Stimulated activated CD4-positive, alpha-beta T cell treated with anti-CD3 and anti-CD28 coated beads, Interleukin-4, amount 100 ng/mL, for 24 hours (primary cell): ENCODE results near the gene SHC4.
"Not testable (repeated sequence)": the region's sequence is repeated elsewhere in the genome, so short reads cannot be mapped to it uniquely, and the experiment has no call there.

Experiments
- DNase-seq: peaks from one replicate; pipeline ENCODE4 v3.0.0-alpha.2; 2020

SHC4 gene

DNA sequence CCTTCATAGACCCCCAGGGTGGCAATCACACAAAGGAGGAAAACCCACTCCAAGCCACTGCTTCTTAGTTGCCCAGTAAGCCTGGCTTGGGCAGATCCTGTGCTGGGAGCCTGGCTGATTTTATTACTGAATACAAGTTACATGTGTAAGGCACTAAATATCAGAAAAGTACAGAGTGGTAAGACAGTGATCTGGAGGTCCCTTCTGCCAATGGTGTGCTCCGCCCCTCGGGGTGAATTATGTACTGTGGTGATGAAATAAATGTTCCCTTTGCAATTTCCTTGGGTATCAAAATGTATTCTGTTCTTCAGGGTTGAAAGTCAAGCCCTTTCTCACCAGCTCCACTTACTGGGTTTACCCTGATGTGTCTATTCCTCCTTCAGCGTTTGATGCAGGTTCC is 47.0 kb downstream of the SHC4 start:
- DNase-seq, result no peak

GRCh38 chr15:48915861-48916260 is 47.9 kb downstream of the SHC4 start:
- no peak for DNase-seq

- no peak for DNase-seq
Observed at GRCh38 chr15:48914717-48915116, 49.0 kb downstream of the SHC4 start.

GRCh38 chr15:48913141-48913540 is 50.6 kb downstream of the SHC4 start:
- DNase-seq, result no peak

DNA sequence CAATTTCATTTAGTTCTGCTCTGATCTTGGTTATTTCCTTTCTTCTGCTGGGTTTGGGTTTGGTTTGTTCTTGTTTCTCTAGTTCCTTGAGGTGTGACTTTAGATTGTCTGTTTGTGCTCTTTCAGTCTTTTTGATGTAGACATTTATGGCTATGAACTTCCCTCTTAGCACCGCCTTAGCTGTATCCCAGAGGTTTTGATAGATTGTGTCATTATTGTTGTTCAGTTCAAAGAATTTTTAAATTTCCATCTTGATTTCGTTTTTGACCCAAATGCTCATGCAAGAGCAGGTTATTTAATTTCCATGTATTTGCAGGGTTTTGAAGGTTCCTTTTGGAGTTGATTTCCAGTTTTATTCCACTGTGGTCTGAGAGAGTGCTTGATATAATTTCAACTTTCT is 53.2 kb downstream of the SHC4 start:
- not testable (repeated sequence) for DNase-seq

- not testable (repeated sequence) for DNase-seq
Observed at GRCh38 chr15:48909313-48909712, 54.4 kb downstream of the SHC4 start.

DNA sequence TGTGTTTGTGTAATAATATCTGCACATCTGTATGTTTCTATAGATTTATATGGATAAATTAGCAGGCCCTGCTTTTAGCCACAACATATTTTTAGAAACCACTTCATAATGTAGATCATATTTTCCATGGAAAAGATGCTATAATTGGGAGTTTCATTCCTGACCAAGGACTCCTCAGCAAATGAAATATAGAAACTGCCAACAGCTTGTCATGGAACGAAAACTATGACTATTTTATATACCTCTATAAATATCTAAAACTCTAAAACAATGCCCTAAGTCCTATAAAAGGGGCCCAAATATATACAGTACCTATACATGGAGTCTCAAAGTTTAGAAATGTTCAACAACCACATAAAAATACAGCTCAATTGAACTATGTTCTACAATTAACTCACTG is 57.9 kb downstream of the SHC4 start:
- no peak for DNase-seq

DNA sequence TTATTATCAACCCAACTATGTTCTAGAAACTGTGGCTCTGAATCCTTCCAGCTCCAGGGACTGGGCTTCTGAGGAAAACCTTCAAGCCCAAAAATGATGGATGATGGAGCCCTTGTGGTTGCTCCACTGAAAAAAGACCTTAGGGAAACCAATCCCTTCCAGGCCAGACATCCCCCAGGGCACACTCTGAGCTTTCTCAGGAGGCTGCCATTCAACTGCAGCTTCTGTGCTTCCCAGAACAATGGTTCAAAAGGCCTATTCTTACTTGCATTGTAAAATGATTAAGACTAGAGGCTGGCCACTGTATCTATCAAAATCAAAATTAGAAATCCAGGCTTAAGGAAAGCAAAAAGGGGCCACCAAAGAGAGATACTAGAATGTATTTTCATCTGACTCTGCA is 58.5 kb downstream of the SHC4 start:
- DNase-seq, result no peak

DNA sequence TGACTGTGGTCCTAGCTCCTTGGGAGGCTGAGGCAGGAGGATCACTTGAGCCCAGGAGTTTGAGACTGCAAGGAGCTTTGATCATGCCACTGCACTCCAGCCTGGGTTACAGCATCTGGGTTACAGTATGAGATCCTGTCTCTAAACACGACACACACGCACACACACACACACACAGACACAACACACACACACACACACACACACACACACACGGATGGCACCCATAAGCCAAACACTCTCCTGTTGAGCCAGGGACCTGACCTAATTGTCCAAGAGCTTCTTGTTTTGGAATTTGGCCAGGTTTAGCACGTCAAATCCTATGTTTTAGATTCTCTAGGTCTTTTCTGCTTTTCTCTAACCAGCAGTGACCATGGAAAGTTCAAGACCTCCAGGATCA is 59.0 kb downstream of the SHC4 start:
- DNase-seq, result no peak

DNA sequence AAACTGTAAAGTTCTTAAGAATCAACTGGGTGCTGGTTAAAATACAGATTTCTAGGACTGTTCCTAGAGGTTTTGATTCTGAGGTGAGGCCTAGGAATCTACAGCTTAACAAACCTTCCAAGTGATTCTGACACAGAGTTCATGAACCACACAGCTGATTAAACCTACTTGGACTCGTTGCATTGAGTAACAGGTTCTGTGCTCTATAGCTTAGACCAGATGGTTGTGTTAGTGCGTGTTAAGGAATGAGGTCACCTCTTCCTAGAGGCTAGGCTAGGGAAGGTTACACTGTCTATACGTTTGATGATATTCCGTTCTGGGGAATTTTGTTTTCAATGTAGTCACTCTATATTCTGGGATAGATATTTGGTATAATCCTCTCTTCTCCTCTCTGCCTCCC is 63.9 kb downstream of the SHC4 start:
- DNase-seq, result no peak

DNA sequence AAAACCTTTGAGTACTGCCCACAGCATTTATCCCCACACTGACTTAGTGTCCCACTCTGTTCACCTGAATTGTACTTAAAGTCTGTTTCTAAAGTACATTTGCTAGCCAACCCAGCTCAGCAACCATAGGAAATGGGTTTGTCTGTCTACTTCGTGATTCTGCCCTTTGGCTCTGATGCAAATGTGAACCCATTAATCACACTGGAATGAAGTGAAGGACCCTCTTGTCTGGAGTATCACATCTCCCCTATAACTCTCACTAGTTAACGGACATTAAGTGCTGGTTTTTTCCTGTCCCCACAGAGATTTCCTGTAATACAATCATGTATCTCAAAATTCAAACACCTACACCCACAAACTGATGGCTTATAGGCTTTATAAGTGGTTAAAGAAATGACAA is 65.3 kb downstream of the SHC4 start:
- DNase-seq, result no peak

DNA sequence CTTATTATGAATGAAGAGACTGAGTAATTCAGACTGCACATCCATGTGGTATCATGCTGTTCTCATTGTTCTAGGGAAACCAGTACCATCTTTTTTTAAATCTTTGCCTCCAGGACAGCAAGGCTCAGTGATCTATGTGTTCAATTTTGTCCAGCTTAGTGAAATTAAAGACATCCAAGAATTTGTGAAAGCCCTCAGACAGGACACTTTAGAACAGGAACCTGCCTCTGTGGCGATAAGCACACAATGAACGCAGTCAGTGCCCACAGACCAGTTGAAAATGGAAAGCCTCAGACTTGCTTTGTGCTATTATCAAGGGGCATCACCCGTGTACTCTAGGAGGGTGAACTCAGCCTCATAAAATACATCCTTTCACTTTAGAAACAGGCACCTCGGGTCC is 65.7 kb downstream of the SHC4 start:
- DNase-seq, result no peak

DNA sequence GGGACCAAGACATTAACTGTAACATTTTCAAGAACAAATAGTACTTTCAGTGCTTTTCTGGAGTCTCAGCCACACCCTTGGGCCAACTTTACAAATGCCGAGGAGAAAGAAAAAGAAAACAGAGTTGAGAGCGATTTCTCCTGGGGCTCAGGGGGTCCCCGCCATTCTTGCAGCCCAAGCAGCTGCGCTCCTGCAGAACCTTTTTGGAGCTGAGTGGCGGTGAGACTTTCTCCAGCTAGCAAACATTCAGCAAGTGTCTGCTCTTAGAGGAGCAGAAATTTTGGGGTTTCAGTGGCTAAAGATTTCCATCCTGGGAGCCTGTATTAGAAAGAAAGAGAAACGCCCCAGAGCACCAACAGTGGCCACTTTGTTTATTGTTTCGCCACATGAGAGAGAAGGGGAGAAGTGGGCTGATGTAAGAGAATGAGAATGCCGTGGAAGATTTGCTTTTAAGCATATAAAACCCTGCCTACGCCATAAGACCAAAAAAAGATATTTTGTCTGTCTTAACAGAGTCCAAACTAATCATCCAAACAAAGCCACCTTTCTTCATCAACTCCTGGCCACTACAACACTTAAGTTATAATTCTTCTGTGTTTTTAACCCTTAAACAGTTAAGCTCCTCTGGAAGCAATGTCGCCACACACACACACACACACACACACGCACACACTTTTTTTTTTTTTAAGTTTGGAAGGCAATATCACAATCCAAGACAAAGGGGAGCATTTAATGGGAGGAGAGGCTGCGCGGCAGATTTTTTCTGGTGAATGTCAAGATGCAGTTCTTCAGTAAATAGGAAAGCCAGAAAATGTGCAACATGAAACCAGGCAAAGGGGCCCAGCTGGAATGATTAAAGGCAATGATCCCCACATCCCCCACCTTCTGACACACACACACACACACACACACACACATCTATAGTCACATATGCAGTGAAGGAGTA is 66.6 kb downstream of the SHC4 start:
- DNase-seq, result no peak

DNA sequence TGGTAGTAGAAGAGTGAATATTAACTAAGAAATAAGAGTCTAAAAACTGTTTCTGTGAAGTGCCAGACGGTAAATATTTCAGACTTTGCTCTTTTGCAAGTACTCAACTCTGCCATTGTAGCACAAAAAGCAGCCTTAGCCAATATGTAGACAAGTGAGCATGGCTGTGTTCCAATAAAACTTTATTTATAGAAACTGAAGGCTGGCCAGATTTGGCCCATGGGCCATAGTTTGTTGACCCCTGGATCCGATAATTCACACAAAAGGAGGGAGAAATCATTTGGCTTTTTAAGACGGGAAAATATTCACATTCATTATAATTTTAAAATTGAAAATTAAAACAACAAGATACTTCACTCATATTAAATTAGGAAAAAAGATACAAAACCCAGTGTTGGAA is 70.4 kb downstream of the SHC4 start:
- DNase-seq, result no peak

- no peak for DNase-seq
Observed at GRCh38 chr15:48891232-48891765, 72.4 kb downstream of the SHC4 start.

DNA sequence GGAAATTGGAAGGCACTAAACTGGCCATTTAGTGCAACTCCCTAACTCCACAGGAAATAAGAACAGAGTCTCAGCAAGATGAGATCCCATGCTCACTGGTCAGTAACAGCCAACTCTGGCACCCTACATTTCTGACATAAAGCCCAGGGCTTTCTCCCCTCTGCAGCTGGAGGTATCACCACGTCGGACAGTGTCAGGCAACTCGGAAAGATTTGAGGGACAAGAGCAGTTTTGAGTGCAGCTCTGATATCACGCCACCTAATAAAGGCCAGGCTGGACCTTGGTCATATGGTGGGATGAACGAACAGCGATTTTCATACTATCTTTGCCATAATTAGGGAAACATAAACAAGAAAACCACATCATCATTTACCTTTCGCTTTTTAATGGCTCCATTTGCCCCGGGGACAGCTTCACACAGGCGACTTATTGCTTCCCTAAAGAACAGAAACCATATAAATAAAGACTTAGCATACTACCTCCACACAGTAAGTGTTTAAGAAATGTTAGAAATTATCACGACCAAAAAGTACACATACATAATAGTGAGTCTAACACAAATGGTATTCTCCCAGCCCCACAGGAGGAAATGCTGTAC is 73.2 kb downstream of the SHC4 start:
- no peak for DNase-seq

DNA sequence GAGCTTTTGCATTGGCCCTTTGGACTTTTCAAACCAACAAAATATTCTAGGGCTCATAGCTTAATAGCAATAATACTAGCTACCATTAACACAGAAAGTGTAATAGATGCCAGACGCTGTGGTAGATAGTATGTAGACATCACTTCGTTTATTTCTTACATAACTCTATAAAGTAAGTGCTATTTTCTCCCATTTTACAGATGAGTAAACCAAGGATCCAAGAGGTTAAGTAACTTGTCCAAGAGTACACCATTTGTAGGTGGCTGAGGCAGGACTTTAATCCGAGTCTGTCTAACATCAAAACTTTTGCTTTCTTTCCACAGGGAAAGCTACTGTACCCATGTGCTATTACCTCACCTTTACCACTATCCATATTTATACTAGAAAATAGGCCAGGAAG is 73.8 kb downstream of the SHC4 start:
- no peak for DNase-seq

GRCh38 chr15:48888836-48889235 is 74.9 kb downstream of the SHC4 start:
- no peak for DNase-seq

- DNase-seq, result no peak
Observed at GRCh38 chr15:48888191-48888590, 75.5 kb downstream of the SHC4 start.

GRCh38 chr15:48887144-48887543 is 76.6 kb downstream of the SHC4 start:
- DNase-seq, result no peak

DNA sequence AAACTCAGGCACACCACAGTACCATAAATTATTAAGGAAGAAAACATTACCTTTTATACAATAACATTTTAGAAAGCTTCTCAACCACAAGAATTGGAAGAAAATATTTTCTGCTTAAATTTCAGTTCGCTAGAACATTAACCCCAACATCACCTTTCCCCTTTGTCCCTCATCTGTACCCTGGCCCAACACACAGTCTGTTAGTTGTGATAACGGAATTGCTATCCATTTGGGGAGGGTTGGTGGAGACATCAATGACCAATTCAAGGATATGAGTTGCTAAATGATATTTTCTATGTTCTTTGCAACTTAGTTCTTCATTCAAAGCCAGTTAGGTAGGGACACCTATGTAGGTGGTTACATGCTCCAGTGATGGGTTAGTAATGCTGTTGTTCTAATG is 80.0 kb downstream of the SHC4 start:
- no peak for DNase-seq

DNA sequence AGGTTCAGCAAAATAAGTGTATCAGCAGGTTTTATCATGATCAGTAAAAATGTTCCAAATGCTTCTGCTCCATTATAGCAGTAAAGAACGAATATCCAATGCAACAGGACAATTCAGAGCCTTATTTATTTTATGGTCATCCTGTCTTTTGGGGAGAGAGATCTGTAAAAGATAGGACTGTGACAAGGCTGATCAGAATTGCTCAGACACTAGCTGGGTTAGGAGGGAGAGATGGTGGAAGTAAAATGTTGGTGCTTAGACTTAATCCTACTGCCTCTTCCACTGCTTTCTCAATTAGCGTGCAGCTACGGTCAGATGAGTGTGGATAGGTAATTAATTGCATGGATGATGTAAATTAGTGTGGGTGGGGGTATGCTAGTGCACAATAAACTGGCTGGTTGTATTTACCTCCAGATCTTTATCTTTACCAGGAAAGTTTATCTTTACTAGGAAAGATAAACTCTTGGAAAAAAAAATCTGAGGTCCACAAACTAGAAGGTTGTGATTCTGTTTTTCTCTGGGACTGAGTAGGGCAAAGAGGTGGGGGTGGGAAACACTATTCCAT is 83.6 kb downstream of the SHC4 start:
- DNase-seq, result no peak

DNA sequence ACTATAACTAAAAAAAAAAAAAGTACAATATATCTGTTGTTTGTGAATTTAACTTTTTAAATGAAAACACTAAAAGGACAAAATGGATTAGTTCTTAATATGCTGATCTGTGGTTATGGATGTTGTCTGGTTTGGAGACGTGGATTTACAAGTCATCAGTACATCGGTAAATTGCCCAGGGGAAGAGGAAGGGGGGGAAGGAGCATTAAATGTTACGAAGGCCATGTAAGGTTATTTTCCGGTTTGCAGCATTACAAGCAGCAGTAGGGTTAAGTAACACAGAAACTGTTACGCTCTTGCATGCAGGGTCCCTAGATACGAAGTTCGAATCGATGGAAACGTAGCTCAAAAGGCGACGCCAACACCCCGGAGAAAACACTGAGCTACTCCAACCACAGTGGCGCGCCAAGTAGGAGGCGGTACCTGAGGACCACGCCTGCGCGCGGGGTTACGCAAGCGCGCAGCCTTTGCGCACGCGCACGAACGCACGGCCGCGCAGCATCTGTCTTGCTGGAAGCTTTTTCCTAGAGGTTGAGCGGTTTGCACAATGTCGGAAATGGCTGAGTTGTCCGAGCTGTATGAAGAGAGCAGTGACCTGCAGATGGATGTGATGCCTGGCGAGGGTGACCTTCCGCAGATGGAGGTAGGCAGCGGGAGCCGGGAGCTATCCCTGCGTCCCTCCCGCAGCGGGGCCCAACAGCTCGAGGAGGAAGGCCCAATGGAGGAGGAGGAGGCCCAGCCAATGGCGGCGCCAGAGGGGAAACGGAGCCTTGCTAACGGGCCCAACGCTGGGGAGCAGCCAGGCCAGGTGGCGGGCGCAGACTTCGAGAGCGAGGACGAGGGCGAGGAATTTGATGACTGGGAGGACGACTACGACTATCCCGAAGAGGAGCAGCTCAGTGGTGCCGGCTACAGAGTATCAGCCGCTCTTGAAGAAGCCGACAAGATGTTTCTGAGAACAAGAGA is 85.8 kb downstream of the SHC4 start, which contains the start of gene EID1:
EID1 (plus strand) TSS at position 505 of the 966 bp plus-strand sequence; CDS start at position 548, 43 bp downstream.
- peak; percentile 92 for DNase-seq
